Activated CD4-positive, alpha-beta T cell treated with anti-CD3 and anti-CD28 coated beads, Interleukin-10, Interleukin-2, amounts not matched to agents 100 ng/mL and 50 ng/mL, durations not matched to agents 16 hours and 8 hours (primary cell): ENCODE measurements around the gene DAP3.
"Not testable (repeated sequence)": the region's sequence is repeated elsewhere in the genome, so short reads cannot be mapped to it uniquely, and the experiment has no call there.

Source experiments
- DNase-seq: peaks from one replicate; pipeline ENCODE4 v3.0.0-alpha.2; 2020

Gene DAP3

DNA sequence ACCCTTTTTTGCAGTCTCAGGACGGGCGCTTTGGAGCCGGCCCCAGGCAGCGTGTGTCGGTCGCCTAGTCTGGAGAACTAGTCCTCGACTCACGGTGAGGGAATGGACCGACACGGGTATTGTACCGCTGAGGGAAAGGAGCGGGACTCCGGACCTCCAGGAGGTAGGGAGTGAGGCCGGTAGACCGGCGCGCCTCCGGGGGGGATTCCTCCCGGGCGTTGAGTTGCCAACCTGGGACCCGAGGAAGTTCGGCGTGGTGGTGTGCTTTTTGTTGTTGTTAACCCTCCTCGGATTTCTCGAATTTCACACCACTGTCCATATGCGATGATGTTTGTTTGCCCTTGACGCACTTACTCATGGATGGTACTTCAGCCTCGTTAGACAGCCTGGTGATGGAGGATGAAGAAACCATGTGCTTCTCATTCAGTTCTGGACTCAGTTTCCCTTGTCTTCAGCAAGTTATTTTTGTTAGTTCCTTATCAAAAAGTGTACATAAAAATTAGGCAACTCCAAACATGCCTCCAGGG, at the start of gene DAP3:
Gene DAP3 (plus strand): TSS at position 11 of the 527 bp plus-strand sequence. CDS start 20,689 bp downstream, outside the sequence.
- peak; percentile 89 for DNase-seq

DNA sequence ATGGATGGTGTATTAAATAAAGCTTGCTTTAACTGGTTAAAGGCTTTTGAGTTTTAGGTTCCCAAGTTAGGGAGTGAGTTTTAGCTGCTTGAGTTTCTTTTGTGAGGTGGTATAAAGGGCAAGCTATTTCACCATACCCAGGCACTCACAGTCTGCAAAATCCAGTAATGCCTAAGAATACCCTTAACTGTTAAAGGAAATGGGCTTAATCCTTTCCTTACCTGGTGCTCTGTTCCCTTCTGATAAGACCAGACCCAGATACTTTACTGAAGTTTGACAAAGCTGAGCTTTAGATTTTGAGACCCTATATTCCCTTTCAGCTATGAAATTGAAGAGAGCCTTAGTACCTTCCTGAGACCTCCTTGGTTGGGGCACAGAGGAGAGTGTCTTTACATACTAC, 48.5 kb upstream of the DAP3 start:
- DNase-seq = no peak

DNA sequence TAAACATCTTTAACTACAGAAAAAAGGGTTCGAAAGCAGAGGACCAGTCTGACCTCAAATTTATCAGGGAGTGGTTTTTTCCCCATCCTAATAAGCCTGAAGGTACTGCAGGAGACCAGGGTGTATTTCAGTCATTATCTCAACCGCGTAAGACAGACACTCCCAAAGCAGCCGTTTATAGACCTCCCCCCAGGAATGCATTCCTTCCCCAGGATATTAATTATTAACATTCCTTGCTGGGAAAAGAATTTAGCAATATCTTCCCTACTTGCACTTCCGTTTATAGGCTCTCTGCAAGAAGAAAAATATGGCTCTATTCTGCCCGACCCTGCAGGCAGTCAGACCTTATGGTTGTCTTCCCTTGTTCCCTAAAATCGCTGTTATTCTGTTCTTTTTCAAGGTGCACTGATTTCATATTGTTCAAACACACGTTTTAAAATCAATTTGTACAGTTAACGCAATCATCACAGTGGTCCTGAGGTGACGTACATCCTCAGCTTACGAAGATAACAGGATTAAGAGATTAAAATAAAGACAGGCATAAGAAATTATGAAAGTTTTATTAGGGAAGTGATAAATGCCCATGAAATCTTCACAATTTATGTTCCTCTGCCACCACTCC, 46.2 kb upstream of the DAP3 start:
- not testable (repeated sequence) for DNase-seq

DNA sequence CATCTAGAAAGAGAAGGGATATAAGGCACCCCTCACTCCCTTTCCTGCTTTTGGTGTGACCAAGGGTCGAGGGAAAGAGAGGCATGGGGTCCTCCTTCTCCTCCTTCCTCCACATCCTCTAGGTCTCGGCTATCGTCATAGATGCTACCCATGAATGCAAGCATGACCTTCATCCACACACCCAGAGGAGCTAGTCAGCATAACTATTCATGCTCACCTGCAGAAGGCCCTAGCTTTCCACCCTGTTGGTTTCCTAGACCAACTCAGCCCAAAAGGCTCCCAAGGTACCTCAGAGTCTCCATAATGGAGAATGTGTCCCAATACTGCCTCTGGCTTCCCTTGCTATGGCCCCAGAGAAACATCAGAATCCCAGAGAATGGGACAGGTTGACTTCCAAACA, 45.7 kb upstream of the DAP3 start:
- DNase-seq = no peak

DNA sequence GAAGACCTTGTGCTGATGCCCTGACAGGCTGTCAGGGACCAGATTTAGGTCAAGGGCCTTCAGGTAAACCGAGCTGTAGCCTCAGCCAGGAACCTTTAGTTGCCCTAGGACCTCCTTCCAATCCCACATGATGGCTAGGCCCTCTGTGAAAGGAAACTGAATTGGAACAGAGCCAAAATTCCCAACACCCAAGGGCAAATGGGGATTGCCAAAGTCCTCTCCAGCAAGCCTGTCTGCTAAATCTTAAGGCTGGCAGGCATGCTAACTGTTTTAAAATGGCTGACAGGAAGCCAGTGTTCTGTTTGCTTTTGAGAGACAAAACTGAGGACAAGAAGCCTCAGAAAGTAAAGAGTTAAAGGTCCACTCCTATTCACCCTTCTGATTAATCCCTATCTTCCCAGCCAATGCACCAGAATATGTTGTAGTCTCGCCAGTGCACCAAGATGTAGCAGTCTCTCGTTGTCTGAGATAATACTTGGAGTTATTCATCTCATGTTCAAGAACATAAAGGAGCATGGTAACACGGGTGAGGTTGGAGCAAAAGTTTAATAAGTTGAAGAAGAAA, 43.8 kb upstream of the DAP3 start:
- no peak for DNase-seq

DNA sequence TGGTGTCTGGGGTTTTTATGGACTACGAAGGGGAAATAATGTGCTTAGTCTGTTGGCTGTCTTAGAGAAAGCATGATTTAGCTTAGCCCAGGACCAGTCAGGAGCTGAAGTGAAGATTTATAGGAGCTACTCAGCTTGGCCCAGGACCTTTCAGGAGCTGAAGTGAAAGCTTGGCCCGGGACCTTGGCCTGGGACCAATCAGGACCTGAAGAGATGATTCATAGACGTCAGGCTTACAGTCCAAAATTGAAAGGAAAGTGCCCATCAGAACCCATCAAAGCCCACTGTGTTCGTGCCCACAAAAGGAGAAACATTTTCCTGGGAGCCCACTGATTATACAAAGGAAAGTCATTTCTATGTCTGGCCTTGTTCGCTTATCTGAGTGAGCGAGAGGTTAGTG, 43.2 kb upstream of the DAP3 start:
- DNase-seq = no peak

DNA sequence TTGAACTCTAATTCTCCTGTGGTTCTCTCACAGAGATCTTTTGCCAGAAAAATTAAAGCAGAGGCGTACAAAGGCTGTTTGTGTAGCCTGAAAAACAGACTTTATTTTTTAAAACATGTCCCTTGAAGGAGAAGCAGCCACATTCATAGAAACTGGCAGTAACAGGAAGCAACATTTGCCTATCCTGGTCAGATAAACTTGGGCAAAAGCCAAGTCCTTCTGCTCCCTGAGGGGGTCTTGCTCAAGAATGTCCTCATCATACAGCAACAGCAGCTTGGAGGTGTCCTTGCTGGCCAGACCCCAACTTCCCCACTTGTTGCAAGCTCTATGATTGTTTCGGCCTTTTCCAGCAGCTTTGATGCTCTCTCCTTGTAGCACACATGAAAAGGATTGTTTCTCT, 42.6 kb upstream of the DAP3 start:
- no peak for DNase-seq

DNA sequence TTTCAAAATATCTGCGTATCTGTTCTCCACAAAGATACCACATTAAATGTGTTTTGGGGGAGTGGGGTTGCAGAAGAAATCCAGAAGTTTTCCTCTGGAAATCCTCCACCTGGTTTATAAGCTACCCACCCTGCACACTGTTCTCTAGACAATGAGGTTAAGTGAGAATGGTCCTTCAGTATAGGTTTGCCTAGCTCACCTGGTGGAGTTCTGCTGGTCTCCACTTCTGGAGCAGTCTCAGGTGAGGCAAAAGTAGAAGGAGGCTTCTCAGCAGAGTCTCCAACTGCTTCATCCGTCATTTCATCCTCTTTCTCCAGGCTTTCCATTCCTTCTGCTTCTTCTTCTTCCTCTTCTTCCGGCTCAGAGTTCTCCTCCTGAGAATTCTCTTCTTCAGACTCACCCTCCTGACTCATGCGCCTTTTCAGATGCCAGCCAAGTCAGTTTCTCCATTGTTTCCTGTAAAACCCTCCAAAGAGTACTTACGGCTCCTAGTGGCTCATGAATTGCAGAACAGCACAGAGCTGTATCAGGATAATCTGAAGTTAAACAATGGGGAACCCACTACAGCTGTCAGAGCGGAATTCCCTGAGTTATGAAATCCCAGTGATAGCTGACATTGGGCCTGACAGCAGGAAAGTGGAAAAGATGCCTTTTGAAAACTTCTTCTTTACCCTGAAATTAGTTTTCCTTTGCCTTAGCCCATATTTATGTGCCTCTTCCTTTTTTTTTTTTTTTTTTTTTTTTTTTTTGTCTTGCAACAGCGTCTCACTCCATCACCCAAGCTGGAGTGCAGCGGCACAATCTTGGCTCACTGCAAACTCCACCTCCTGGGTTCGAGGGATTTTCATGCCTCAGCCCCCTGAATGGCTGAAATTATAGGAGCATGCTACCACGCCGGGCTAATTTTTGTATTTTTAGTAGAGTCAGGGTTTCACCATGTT, 40.4 kb upstream of the DAP3 start:
- DNase-seq = no peak

DNA sequence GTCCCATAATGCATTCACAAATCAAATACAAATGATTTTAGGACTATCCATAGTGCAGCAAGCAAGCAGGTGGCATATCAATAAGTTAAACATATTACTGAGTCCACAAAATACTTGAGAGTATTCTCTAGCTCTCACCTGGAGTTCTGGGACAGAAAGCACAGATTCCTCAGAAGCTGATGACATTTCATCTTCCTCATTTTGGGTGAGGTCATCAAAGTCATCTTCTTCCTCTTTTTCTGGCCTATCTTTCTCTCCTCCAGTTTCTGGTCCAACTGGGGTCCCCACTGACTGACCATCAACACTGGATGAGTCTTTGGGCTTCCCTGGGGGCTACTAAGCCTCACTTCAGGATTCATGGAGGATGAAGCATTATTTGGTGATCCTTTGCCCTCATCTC, 39.2 kb upstream of the DAP3 start:
- no peak for DNase-seq

DNA sequence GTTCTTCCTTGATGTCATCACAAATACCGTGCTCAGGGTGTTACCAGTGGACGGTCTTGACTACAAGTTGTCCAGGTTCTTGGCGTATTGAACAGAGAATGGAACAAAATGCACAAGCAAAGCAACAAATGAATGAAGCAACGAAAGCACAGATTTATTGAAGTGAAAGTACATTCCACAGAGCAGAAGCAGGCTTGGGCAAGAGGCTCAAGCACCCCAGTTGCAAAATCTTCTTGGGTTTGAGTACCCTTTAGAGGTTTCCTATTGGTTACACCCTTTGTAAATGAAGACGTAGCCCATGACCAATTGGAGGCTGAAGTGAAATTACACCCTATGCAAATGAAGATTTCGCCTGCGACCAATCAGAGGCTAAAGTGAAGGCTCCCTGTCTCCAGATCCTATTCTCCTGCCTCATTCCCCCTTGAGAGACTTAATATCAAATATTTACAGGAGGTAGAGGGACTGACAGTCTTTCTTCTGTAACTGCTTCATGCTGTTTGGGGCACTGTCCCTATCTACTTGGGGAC, 38.6 kb upstream of the DAP3 start:
- no peak for DNase-seq

DNA sequence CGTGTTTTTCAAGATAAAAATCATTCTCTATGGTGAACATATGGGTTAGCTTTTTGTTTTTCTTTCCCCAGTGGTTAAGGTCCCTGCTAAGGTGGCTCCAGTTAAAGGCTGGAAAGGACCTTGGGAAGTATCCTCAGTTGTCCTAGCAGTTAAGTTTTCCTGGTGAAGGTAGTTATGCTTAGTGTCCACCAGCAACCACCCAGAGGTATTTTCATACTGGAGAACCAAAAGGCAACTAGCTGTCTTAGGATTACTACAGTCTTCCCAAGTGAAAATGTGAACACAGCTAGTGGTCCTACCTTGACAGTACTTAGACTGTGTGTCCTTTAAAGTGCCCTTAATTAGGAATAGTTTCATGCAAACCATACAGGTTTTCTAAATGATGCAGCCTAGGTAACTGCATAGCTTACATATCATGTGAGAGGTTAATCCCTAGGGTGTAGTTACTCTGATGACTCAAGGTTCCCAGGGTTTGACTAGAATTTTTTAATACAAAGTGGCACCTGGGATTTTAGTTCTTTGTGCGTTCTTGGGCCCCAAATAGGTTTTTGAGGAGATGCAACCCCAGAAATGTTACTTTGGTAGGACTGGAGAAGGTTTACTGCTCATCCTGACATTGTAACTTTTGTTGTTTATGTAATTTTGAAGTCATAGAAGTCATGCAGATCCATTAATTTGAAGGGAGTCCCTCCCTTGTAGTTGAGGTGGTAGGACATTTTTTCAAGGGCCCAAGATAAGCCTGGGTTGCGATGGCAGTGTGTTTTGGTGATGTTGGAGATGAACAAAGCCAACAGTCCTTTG, 36.8 kb upstream of the DAP3 start:
- no peak for DNase-seq

DNA sequence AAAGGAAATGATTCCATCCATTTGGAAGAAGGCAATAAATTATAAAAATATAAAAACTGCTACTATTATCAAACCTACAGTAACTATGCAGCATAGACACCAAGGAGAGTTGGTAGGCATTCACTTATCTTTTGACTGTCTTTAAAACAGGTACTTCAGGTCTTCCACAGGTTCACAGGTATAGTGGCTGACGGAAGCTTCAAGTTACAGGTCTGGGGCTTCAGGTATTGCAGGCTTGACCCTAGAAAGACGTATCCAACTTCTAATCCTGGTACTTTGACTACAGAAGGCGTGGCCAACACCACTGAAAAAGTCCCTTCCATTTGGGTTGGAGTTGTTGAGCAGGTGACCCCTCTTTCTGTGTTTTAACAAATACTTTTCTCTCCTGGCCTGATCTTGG, 35.9 kb upstream of the DAP3 start:
- DNase-seq = no peak

DNA sequence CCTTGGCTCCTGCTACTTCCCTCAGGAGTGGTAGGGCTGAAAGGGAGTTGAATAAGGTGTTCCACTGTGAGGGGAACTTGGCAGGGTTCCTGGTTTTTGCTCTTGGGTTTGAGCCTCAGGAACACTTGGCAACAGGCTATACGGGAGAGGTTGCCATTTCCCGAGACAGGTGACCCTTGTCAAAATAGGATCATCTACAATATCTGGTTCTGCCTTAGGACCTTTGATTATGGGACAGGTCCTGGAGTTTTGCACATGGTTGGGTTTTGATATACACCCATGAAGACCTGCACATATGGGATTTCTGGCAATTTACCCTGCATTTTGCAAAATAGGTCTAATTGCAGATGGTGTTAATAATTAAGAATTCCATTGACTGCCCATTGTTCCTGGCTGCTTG, 31.4 kb upstream of the DAP3 start:
- DNase-seq = no peak

DNA sequence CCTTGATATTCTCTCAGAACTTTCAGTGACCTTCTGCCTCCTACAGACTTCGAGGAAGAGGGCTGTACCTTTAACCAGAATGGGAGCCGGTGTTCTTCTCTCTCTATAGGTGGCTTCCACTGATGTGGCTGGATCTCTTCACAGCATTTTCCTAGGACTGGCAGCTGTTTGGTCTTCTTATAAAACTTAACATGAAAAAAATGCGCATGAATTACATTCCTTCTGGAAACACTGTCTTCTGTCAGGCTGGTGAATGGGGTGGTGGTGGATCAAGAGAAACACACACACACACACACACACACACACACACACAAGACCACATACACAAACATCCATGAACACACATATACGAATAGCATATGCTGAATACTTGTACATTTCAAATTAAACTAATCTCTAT, 27.7 kb upstream of the DAP3 start:
- DNase-seq = not testable (repeated sequence)

DNA sequence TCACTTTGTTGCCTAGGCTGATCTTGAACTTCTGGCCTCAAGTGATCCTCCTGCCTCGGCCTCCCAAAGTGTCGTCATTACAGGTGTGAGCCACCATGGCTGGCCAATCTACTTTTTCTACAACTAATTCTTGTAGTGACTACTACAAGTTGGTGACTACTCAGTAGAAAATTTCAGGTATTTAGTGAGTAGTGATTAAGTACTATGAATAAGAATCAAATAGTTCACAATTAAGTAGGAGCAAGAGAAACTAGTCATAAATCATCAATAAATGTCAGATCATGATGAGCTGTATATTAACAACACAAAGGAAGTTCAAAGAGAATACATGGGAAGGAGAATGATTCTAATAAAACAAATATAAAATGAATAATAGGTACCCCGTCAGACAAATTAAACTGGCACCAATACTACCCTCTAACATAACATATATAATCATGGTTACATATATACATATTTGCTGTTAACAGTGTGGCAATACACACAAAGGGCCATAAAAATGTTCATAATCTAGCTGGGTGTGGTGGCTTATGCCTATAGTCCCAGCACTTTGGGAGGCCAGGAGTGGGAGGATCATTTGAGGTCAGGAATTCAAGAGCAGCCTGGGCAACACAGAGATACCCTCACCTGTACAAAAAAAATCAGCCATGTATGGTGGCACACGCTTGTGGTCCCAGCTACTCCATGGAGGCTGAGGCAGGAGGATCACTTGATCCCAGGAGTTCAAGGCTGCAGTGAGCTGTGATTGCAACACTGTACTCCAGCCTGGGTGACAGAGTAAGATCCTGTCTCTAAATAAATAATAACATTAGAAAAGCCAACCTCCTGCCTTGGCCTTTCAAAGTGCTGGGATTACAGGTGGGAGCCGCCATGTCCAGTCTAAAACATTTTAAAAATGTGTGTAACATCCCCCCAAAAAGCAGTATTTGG, 19.4 kb upstream of the DAP3 start:
- no peak for DNase-seq

DNA sequence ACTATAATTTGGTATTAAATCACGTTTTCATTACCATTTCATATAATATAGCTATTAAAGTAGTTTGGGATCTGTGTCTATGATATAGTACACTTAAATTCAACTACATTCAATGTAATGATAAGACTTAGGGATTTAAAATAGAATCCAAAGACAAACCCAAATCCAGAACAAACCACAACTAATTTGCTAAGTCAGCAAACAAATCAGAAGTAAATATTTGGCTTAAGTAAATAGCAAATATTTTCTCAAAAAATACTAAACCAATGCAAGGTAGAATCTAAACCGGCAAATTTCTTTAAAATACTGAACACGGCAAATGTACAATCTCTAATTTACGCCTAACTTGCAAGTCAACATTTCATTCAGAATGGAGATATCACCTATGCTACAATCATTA, 17.1 kb upstream of the DAP3 start:
- DNase-seq = no peak

DNA sequence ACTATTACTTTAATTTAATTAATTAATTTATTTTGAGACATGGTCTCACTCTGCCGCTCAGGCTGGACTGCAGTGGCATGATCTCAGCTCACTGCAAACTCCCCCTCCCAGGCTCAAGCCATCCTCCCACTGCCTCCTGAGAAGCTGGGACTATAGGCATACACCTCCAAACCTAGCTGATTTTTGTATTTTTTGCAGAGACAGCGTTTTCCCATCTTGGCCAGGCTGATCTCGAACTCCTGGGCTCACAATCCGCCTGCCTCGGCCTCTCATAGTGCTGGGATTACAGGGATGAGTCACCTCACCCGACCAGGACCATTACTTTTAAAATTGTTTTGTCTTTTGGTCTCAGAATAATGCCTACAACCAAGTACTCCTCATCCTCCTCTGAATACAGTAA, 15.9 kb upstream of the DAP3 start:
- DNase-seq = no peak

DNA sequence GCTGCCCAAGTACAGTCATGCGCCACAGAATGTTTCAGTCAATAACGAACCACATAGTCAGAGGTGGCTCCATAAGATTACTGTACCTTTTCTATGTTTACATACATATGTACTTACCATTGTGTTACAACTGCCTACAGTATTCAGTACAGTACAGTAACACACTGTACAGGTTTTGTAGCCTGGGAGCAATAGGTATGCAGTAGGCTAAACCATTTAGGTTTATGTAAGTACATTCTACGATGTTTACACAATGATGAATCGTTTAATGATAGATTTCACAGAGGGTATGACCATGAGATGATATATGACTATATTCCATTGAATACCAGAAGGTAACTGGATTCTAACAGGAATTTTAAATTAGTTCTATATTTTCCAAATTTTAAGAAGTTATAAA, 10.9 kb upstream of the DAP3 start:
- no peak for DNase-seq

DNA sequence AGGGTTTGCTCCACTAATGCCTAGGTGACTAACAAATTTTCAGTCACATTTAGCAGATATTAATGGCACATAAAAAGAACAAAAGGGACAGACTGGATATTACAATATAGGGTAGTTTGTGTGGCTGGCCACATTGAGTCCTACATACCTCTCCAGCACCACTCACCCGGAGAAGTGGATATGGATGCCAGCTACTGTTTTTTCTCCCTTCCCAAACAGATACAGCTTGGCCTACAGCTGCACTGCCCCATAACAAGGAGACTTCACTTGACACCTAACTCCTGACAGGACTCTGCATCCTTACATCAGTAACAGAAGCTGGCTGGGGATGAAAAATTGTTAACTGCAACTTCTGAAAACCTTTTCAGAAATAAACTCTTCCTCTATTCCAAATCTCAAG, 9.9 kb upstream of the DAP3 start:
- DNase-seq = not testable (repeated sequence)

DNA sequence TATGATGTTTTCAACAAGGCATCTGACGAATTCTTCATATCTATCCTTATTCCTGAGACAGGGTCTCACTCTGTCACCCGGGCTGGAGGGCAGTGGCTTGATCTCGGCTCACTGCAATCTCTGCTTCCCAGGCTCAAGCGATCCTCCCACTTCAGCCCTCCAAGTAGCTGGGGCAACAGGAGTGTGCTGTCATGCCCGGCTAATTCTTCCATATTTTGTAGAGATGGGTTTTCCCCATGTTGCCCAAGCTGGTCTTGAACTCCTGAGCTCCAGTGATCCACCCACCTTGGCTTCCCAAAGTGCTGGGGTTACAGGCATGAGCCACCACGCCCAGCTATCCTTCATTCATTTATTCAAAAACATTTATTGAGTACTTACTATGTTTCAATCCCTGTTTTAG, 8.4 kb upstream of the DAP3 start:
- DNase-seq = no peak

DNA sequence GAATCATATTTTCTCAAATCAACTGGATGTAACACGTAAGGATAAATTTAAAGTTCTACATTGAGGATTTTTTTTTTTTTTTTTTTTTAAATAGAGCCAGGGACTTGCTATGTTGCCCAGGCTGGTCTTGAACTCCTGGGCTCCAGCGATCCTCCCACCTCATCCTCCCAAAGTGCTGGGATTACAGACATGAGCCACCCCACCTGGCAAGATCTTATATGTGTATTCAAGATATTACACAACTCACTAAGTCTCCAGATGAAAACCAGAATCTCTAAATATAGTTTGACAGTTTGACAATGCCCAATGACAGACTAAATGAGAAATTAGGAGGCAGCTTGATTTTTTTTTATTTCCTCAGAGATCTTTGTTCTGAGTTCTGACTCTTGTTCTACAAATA, 7.1 kb upstream of the DAP3 start:
- no peak for DNase-seq
